Skeletal muscle cell (primary cell): ENCODE results near the gene EPAS1.

Source experiments
- DNase-seq: peaks from one replicate; pipeline ENCODE4 v3.0.0-alpha.2; 2010; ENCODE audit warnings: low read depth
- H3K4me3 ChIP-seq: 2 replicates; pipeline ENCODE4 v1.5.1; 2011; ENCODE audit warnings: low read depth, mild to moderate bottlenecking, control low read depth, low read length, moderate library complexity

EPAS1 gene

DNA sequence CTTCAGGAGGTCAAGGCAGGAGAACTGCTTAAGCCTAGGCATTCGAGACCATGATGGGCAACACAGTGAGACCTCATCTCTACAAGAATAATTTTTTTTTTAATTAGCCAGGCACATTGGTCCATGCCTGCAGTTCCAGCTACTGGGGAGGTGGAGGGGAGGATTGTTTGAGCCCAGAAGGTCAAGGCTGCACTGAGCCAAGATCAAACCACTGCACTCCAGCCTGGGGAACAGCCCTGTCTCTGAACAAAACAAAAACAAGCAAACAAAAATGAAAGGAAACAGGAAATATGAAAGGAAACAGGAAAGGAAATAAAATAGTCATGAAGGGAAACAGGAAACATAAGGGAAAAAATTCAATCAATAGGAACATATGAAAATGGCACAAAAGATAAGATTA, 117.5 kb downstream of the EPAS1 start:
- no peak overlapping the region for H3K4me3 ChIP-seq
- no peak for DNase-seq

DNA sequence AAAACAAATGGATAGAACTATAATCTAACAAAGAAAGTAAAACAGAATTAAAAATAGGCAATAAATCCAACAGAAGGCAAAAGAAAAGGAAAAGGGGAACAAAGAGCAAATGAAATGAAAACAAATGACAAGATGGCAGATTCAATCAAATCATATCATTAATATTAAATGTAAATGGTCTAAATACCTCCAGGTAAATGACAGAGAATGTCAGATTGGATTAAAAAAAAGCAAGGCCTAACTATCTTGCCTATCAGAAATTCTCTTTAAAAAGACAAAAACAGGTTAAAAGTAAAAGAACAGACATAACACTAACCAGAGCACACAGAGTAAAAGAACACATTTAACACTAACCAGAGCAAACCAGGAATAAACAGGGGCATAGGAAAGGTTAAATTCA, 119.1 kb downstream of the EPAS1 start:
- no peak overlapping the region for H3K4me3 ChIP-seq
- no peak for DNase-seq

DNA sequence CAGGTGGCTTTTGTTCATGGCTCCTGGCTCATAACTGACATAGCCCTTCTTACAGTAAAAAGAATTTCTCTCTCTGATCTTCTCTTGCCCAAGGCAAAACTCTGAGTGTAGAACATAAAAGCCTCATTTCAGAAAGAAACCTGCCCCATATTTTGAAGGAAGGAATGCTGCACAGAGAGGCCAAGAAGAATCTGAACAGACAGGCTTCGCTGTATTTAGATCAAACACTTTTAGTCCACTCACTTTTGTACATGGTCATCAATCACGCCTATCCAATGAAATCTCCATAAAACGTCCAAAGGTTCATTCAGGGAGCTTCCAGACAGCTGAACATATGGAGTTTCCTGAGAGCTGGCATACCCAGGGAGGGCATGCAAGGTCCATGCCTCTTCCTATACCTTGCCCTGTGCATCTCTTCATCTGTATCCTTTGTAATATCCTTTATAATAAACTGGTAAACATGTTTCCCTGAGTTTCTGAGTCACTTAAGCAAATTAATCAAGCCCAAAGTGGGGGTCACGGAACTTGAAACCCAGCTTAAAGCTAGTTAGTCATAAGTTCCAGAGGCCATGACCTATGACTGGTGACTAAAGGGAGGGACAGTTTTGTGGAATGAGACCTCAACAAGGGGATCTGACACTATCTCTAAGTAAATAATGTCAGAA, 119.7 kb downstream of the EPAS1 start:
- H3K4me3 ChIP-seq = no peak overlapping the region
- DNase-seq = no peak

DNA sequence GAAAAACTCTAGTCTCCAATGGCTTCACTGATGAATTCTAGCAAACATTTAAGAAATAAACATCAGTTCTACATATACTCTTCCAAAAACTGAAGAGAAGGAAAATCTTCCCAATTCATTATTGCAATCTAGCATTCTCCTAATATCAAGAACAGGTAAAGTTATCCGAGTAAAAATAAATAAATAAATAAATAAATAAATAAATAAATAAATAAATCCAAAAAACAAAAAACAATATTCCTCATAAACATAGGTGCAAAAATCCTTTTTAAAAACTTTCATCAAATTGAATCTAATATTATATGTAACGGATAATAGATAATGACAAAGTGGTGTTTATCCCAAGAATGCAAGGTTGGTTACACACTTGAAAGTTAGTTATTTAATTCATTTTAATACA, 123.7 kb downstream of the EPAS1 start:
- H3K4me3 ChIP-seq = no peak overlapping the region
- no peak for DNase-seq

DNA sequence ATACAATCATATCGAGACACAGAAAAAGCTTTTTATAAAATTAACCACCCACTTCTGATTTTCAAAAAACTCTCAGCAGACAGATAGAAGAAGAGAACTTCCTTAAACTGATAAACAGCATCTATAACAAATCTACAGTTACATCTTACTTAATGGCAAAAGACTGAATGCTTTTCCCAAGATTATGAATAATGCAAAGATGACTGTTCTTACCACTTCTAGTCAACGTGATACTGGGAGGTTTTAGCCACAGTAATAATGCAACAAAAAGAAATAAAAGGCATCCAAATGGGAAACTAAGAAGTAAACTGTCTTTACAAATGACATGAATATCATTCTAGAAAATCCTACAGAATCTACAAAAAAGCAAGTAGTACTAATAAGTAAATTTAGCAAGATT, 124.2 kb downstream of the EPAS1 start:
- H3K4me3 ChIP-seq = no peak overlapping the region
- DNase-seq = no peak

DNA sequence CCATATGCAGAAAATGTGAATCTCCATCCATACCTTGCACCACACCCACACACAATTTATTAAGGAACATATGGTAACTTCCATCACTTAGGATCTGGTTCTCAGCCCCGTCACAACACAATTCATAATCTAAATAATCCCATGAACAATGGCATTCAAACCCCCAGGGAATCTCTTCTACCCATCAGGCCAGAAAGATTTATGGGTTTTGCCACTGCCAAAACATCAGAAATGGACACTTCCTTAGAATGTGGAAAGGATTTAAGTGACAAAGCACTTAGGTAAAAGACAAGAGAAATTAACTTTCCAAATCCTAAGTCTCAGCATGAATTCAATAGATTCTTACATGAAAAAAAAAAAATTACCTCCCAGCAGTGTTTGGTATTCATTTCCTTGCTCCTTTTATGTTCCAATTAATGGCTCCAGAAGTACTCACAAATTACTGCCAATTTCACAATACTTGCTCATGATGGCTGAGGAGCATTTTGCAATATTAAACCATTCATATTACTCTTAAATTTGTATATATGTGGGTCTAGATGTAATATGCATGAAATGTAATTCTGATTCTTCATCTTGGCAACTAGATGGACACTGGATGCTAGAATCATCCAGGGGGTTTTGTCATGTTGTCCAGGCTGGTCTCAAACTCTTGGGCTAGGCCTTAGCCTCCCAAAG, 125.6 kb downstream of the EPAS1 start:
- DNase-seq = no peak

DNA sequence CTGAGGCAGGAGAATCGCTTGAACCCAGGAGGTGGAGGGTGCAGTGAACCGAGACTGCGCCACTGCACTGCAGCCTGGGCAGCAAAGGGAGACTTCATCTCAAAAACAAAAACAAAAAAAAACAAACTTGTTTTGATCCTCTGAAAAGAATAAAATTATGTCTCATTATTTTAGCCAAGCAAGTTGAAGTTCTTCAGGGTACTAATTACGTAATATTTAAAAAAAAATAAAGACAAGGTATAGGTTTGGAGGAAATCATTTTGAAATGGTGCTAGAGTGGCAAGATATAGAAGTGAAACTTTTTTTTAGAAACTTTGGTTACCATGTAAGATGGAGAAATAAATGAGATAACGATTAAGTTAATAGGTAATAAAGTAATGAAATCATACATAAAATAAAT, 127.7 kb downstream of the EPAS1 start:
- no peak overlapping the region for H3K4me3 ChIP-seq
- no peak for DNase-seq

More for the DNA sequence above, 125.6 kb downstream of the EPAS1 start:
- H3K4me3 ChIP-seq = no peak overlapping the region

DNA sequence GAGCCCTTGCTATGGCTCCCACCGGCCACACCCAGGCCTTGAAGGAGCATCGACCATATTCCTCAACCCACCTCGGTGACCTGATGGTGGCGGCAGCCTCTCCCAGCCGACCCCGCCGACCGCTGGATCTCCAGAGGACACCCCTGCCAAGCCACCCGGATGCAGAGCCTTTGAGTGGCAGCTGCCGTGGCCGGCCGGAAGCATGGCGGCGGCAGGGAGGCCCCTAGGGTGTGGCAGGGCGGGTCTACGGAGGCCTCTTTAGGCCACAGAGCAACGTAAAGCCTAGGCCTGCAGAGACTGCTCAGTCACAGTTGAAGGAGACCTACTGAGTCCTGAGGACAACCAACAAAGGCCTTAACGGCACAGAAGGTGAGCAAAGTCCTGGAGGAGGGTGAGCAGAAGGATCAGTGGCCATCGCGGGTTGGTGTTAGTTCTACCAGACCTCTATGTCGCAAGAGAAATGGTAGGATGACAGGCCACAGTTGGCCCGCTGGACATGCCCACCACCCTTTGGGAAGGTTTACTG, 131.8 kb downstream of the EPAS1 start:
- H3K4me3 ChIP-seq = no peak overlapping the region
- no peak for DNase-seq

DNA sequence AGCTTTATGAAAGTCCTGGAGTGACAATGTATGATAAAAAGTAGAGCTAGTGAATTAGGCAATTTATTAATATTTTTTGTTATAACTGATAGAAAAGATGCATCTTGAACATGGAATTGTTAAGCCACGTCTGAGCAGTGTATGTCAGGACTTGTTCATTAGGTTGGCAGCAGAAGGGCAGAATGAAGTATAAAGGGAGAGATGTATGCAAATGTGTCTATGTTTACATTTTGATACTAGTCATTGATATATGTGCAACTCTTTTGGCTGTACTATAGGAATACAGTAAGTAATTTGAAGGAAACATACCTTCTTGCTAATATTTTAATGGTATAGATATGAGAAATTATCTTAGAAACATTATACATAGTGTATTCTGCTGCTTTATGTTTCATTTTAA, 133.2 kb downstream of the EPAS1 start:
- DNase-seq = no peak
- H3K4me3 ChIP-seq = no peak overlapping the region

DNA sequence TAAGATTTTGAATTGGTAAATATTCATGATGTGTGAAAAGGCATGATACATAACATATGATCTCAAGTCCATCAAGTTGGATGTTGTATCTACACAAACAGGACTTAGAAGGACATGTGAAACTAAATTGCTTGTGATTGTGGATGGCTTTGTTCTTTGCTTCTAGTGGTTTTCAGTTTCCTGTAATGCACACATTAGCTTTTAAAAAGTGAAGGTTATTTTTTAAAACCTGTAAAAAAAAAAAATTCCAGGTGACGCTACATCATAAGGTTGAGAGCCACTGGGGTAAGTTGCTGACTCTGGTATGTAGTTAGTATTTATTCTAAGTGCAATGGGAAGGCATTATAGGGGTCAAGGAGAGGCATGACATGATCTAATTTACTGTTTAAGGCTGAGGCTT, 133.8 kb downstream of the EPAS1 start:
- H3K4me3 ChIP-seq = no peak overlapping the region
- DNase-seq = no peak

DNA sequence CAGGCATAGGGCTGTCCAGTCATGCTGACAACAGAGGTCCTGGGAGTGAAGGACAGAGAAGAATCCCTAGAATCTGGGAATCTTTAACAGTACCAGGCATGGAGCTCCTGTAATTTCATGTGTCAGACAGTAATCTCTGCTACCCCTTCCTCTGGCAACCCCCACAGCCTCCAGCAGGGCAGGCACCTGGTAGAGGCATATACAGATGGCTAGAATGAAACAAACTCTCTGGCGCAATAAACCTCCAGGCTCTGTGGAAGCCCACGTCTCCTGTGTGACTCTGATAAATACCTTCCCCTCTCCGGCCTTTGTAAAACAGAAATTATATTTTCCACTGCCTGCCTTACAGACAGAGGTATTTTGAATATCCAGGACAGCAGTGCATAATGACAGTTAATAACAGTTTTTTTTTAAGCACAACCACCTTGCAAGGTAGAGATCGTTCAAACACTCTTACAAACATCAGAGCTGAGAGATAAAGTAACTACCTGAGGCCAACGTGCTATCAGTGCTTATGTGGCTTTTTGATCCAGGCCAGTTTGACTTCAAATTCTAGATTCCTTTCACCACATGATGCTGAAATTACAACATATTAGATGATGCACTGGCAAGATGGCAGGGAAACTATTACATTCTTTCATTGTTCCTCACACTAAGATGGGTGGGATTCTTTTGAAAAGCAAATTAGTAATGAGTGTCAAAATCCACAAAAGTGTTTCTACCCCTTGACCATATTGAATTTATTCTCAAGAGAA, 134.5 kb downstream of the EPAS1 start:
- no peak for DNase-seq
- no peak overlapping the region for H3K4me3 ChIP-seq

DNA sequence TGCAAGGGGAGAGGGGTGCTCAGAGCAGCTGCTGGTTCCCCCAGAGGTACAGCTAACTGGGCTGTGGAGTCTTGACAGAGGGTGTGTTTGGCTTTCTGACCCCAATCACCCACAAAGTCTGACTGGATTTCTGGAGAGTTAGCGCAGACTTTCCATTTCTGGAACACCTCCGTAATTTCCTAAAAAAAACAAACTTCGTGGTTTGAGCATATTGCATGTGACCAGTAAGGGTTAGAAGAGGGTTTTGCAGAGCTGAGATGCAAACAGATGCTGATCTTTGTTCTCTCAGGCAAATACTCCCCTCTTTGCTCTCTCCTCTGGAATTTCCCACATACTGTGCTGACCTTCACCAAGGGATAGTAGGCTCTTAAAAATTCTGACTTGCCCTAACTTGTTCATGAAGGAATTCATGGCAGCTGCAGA, 137.7 kb downstream of the EPAS1 start:
- peak; percentile 45 for DNase-seq

DNA sequence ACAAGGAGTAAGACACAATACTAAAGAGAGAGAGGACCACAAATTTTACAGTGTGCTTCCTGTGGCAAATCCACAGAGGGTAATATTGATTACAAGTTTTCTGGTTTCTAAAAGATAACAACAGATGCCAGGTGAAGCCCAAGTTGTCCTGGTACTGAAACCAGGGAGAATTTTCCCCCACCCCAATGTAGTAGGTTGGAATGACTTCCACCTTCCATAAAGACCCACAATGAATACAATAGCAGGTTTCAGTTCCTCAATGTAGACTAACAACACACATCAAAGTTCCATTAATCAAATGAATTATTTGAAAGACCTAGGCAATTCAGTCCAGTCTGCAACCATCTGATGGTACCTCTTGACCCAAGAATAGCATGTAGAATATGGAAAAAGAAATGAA, 138.1 kb downstream of the EPAS1 start:
- DNase-seq = no peak
- no peak overlapping the region for H3K4me3 ChIP-seq

More for the DNA sequence above, 137.7 kb downstream of the EPAS1 start:
- no peak overlapping the region for H3K4me3 ChIP-seq

DNA sequence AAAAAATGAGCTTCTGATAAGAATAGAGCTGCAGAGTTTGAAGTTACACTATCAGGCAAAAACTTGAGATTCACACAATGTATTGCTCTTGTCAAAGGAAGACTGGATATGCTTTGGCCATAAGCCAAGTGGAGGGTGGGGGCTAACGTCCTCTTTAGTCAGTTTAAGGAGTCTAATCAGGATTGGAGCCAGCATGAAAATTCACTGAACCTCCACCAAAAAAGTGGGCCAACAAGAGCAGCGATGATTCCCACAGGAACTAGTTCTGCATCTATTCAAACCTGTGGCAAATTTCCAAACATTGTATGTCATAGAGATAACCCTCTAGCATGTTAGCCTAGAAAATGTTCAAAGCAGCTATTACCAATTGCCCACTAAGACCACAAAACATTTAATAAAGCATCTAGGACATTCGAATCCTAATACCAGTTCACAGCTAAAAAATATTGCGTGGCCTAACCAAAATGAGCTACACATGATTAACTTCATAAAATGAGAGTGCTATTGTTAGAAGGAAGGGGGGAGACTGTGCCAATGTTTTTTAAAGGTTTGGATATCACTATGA, 138.7 kb downstream of the EPAS1 start:
- DNase-seq = no peak
- H3K4me3 ChIP-seq = no peak overlapping the region
